GM12878 (cell line): ENCODE results near the gene GATAD2B. TPM values are rescaled to one million over a fixed set of nuclear protein-coding genes. Genes with fewer than 3 reads are reported as not detected.

Source experiments
- ASH2L ChIP-seq: fragments of 300-600, 200-600 bp; sonication (generic); IDR thresholded peaks from 2 replicates; pipeline ENCODE4 v1.6.1; 2017; ENCODE audit warnings: low read depth, mild to moderate bottlenecking, borderline replicate concordance
- BACH1 ChIP-seq: fragments of 450-650 bp; IDR thresholded peaks from 2 replicates; pipeline ENCODE4 v1.6.1; 2017; ENCODE audit warnings: mild to moderate bottlenecking, borderline replicate concordance
- CHD4 ChIP-seq: fragments of 200-600 bp; sonication (generic); IDR thresholded peaks from 2 replicates; pipeline ENCODE4 v1.6.1; 2016; ENCODE audit warnings: mild to moderate bottlenecking
- CREM ChIP-seq: IDR thresholded peaks from 2 replicates; pipeline ENCODE4 v1.6.1; 2014; ENCODE audit warnings: antibody characterized with exemption, low read depth
- DPF2 ChIP-seq: fragments of 450-650 bp; IDR thresholded peaks from 2 replicates; pipeline ENCODE4 v1.6.1; 2017; ENCODE audit warnings: mild to moderate bottlenecking
- ETV6 ChIP-seq, 2 experiments: fragments of 450-650 bp in 1 of 2; IDR thresholded peaks in 1 of 2; conservative IDR thresholded peaks in 1 of 2; 2 replicates each; pipeline ENCODE4 v1.6.1; 2014; ENCODE audit warnings: antibody characterized with exemption in 1 of 2, borderline replicate concordance in 1 of 2, low read depth in 1 of 2, mild to moderate bottlenecking in 1 of 2, moderate library complexity in 1 of 2
- GABPA ChIP-seq: IDR thresholded peaks from 2 replicates; pipeline ENCODE4 v1.6.1; 2014; ENCODE audit warnings: antibody characterized with exemption, low read depth, mild to moderate bottlenecking, inconsistent platforms
- IKZF1 ChIP-seq: fragments of 450-650 bp; conservative IDR thresholded peaks from 2 replicates; pipeline ENCODE4 v1.6.1; 2017; ENCODE audit warnings: antibody characterized with exemption, mild to moderate bottlenecking
- IKZF2 ChIP-seq, 2 experiments: fragments of 450-650 bp; IDR thresholded peaks; 2 replicates each; pipeline ENCODE4 v1.6.1; 2017; ENCODE audit warnings: mild to moderate bottlenecking in 2 of 2, moderate library complexity in 2 of 2
- MEF2B ChIP-seq: fragments of 450-650 bp; IDR thresholded peaks from 2 replicates; pipeline ENCODE4 v1.6.1; 2018; ENCODE audit warnings: mild to moderate bottlenecking, moderate library complexity; ENCODE audit not compliant: partially characterized antibody, poor library complexity, severe bottlenecking
- NBN ChIP-seq: fragments of 450-650 bp; IDR thresholded peaks from 2 replicates; pipeline ENCODE4 v1.6.1; 2016
- PAX8 ChIP-seq: fragments of 450-650 bp; IDR thresholded peaks from 2 replicates; pipeline ENCODE4 v1.6.1; 2017; ENCODE audit warnings: mild to moderate bottlenecking, moderate library complexity
- POU2F2 ChIP-seq: IDR thresholded peaks from 3 replicates; pipeline ENCODE4 v1.6.1; 2011; ENCODE audit warnings: low read depth, mild to moderate bottlenecking, low read length, borderline replicate concordance
- RAD51 ChIP-seq: fragments of 450-650 bp; IDR thresholded peaks from 2 replicates; pipeline ENCODE4 v1.6.1; 2016; ENCODE audit warnings: moderate library complexity, mild to moderate bottlenecking, inconsistent platforms
- RELB ChIP-seq: fragments of 450-650 bp; IDR thresholded peaks from 2 replicates; pipeline ENCODE4 v1.6.1; 2017; ENCODE audit warnings: low read depth, mild to moderate bottlenecking, moderate library complexity
- SIX5 ChIP-seq: IDR thresholded peaks from 2 replicates; pipeline ENCODE4 v1.6.1; 2011; ENCODE audit warnings: mild to moderate bottlenecking, low read depth, low read length, moderate library complexity; ENCODE audit not compliant: severe bottlenecking
- SKIL ChIP-seq: fragments of 450-650 bp; IDR thresholded peaks from 2 replicates; pipeline ENCODE4 v1.6.1; 2017; ENCODE audit warnings: mild to moderate bottlenecking, low read depth, inconsistent platforms; ENCODE audit not compliant: poor library complexity, severe bottlenecking
- STAT3 ChIP-seq: IDR thresholded peaks from 2 replicates; pipeline ENCODE4 v1.6.1; 2011; ENCODE audit warnings: low read depth, low read length, improper control_type of control experiment
- WRNIP1 ChIP-seq: IDR thresholded peaks from 2 replicates; pipeline ENCODE4 v1.6.1; 2011; ENCODE audit warnings: low read depth, low read length, improper control_type of control experiment, borderline replicate concordance
- ZBED1 ChIP-seq: IDR thresholded peaks from 2 replicates; pipeline ENCODE4 v1.6.1; 2016; ENCODE audit warnings: borderline replicate concordance
- polyA plus RNA-seq, 11 experiments: library from polyadenylated mRNA; depleted of rRNA in 4 of 11; unstranded in 6 of 11; stranded (reverse) in 5 of 11; fragments of >200 nt; fragmentation: Nextera tagmentation in 4 of 11; fragmentation: Illumina TruSeq in 1 of 11; extraction: Ambion mirVana in 4 of 11; extraction: Trizol in 1 of 11; gene quantifications; 1 replicate in 1 of 11; 2 replicates in 10 of 11; pipeline versions ENCODE4 v1.2.1 to v1.2.3, GENCODE V29; 2011 to 2016; ENCODE audit warnings: inconsistent platforms in 2 of 11, missing spikeins in 2 of 11, low read depth in 1 of 11
- total RNA-seq, 4 experiments: library from RNA; depleted of rRNA in 3 of 4; stranded (reverse); fragments of >200 nt in 3 of 4; fragmentation: Illumina TruSeq in 1 of 4; extraction: Trizol in 1 of 4; gene quantifications; 2 replicates each; pipeline versions ENCODE4 v1.2.1 to v1.2.3, GENCODE V29; 2013 to 2021
- TF ChIP-seq, protein P1 (sequence below): fragments of 450-650 bp; IDR thresholded peaks from 2 replicates; pipeline ENCODE4 v1.6.1; 2017; ENCODE audit warnings: mild to moderate bottlenecking, moderate library complexity
- TF ChIP-seq, protein P2 (sequence below): fragments of 450-650 bp; IDR thresholded peaks from 2 replicates; pipeline ENCODE4 v1.6.1; 2017; ENCODE audit warnings: borderline replicate concordance

The GATAD2B gene
- total and polyA plus RNA-seq, 10 of the 15 experiments (the other 5 are each of a cell fraction or from before 2014, with no cell fraction given): 2.4 to 63.1 (median 8.7) TPM

- TF ChIP-seq, protein P1, sequence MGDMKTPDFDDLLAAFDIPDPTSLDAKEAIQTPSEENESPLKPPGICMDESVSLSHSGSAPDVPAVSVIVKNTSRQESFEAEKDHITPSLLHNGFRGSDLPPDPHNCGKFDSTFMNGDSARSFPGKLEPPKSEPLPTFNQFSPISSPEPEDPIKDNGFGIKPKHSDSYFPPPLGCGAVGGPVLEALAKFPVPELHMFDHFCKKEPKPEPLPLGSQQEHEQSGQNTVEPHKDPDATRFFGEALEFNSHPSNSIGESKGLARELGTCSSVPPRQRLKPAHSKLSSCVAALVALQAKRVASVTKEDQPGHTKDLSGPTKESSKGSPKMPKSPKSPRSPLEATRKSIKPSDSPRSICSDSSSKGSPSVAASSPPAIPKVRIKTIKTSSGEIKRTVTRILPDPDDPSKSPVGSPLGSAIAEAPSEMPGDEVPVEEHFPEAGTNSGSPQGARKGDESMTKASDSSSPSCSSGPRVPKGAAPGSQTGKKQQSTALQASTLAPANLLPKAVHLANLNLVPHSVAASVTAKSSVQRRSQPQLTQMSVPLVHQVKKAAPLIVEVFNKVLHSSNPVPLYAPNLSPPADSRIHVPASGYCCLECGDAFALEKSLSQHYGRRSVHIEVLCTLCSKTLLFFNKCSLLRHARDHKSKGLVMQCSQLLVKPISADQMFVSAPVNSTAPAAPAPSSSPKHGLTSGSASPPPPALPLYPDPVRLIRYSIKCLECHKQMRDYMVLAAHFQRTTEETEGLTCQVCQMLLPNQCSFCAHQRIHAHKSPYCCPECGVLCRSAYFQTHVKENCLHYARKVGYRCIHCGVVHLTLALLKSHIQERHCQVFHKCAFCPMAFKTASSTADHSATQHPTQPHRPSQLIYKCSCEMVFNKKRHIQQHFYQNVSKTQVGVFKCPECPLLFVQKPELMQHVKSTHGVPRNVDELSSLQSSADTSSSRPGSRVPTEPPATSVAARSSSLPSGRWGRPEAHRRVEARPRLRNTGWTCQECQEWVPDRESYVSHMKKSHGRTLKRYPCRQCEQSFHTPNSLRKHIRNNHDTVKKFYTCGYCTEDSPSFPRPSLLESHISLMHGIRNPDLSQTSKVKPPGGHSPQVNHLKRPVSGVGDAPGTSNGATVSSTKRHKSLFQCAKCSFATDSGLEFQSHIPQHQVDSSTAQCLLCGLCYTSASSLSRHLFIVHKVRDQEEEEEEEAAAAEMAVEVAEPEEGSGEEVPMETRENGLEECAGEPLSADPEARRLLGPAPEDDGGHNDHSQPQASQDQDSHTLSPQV: no peak
- TF ChIP-seq RELB (peak; percentile 45), IKZF2 (IDR thresholded peaks at IDR 0.05) (peak in 1 of 2 experiments; percentile 32; a peak in 2 of 4 replicates), NBN (0 out of 2 replicates have a peak, but pooled peaks have one; percentile 87), ETV6 (conservative IDR thresholded peaks at IDR 0.05 in 1 of 2, IDR thresholded peaks at IDR 0.05 in 1 of 2; ENCODE audit: borderline replicate concordance in 1 of 2, low read depth in 1 of 2) (0 out of 4 replicates have a peak, but pooled peaks of 1 of the 2 experiments have one; percentile 22), ASH2L (no peak), POU2F2 (0 out of 3 replicates have a peak, but pooled peaks have one; percentile 8), DPF2 (no peak), MEF2B (peak; percentile 18), CREM (peak; percentile 52; the same call in 1 of the 2 replicates), CHD4 (no peak), SKIL (peak; percentile 37), RAD51 (no peak), ZBED1 (no peak), WRNIP1 (0 out of 2 replicates have a peak, but pooled peaks have one; percentile 86), SIX5 (no peak), STAT3 (no peak), PAX8 (no peak), BACH1 (0 out of 2 replicates have a peak, but pooled peaks have one; percentile 42), GABPA (no peak), IKZF1 (no peak; the same call in 1 of the 2 replicates)
- TF ChIP-seq, protein P2, sequence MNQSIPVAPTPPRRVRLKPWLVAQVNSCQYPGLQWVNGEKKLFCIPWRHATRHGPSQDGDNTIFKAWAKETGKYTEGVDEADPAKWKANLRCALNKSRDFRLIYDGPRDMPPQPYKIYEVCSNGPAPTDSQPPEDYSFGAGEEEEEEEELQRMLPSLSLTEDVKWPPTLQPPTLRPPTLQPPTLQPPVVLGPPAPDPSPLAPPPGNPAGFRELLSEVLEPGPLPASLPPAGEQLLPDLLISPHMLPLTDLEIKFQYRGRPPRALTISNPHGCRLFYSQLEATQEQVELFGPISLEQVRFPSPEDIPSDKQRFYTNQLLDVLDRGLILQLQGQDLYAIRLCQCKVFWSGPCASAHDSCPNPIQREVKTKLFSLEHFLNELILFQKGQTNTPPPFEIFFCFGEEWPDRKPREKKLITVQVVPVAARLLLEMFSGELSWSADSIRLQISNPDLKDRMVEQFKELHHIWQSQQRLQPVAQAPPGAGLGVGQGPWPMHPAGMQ: no peak
These were observed 35.0 kb upstream of the GATAD2B start (continued) for GRCh38 chr1:153957744-153958110.
